Activated CD8-positive, alpha-beta T cell treated with anti-CD3 and anti-CD28 coated beads for 36 hours (primary cell): ENCODE measurements around the gene SNPH. TPM values are rescaled to one million over a fixed set of nuclear protein-coding genes. Genes with fewer than 3 reads are reported as not detected.

Experiments used
- ATAC-seq: fragments of 200-7000 bp; cut with Tn5 transposase; one replicate; pipeline ENCODE4 v1.10.0; 2021; ENCODE audit warnings: mild to moderate bottlenecking, moderate library complexity
- CTCF ChIA-PET: fragments of 350-600 bp; sonication (Branson Sonifier 250); formaldehyde crosslinking; loops from one replicate; lab custom pipeline; 2021; ENCODE audit warnings: antibody characterized with exemption; lab: Charles Lee
- POLR2A ChIA-PET: fragments of 350-600 bp; sonication (Branson Sonifier 250); formaldehyde crosslinking; loops from one replicate; lab custom pipeline; 2021; ENCODE audit warnings: antibody characterized with exemption; lab: Charles Lee
- DNase-seq: peaks from one replicate; pipeline ENCODE4 v3.0.0-alpha.2; 2020
- H3K27ac Mint-ChIP-seq: one replicate; pipeline ENCODE4 v1.8.0; 2021; ENCODE audit warnings: mild to moderate bottlenecking, mixed read lengths
- H3K27me3 Mint-ChIP-seq: one replicate; pipeline ENCODE4 v1.8.0; 2021; ENCODE audit warnings: mixed read lengths
- H3K36me3 Mint-ChIP-seq: one replicate; pipeline ENCODE4 v1.8.0; 2021; ENCODE audit warnings: low read depth, mixed read lengths
- H3K4me1 Mint-ChIP-seq: one replicate; pipeline ENCODE4 v1.8.0; 2021; ENCODE audit warnings: low read depth, mixed read lengths
- H3K4me3 Mint-ChIP-seq: one replicate; pipeline ENCODE4 v1.8.0; 2021; ENCODE audit warnings: mild to moderate bottlenecking, moderate library complexity, mixed read lengths
- H3K9me3 Mint-ChIP-seq: one replicate; pipeline ENCODE4 v1.8.0; 2021; ENCODE audit warnings: mixed read lengths
- intact Hi-C: fragments of 100-400 bp; cut with micrococcal nuclease; formaldehyde crosslinking; loops from one replicate; pipeline ENCODE4 v1.10.0; 2022
- total RNA-seq, 2 experiments: library from RNA; stranded (reverse); gene quantifications; one replicate each; pipeline ENCODE4 v1.2.3, GENCODE V29; 2021
- TF ChIP-seq, protein P1 (sequence below): fragments of 200-600 bp; IDR thresholded peaks from one replicate; pipeline ENCODE4 v1.8.0; 2022; ENCODE audit warnings: antibody characterized with exemption, mild to moderate bottlenecking

The SNPH gene
- total RNA-seq, 2 experiments from 2014 or later = 3.7 to 4.1 TPM

DNA sequence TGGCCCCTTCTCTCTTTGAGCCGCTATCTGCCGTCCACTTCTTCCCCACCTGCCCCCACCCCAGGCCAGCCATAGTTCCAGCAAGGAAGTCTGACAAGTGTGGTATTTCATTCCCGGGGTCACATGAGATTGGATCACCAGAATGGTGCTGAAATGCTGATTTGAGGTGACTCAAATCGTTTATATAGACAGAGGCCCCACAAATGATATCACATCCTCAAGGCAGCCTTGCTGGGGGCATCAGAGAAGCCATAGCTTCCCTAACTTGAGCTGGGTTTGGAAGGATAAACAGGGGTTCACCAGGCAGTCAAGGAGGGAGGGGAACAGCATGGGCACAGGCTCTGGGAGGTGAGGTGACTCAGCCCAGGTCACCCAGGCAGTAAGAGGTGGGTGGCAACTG is 53.0 kb downstream of the SNPH start:
- CTCF ChIA-PET = interaction anchor here (0.9 kb wide), 1 partner anchor 118 kb away, joined by 3 read pairs; no protein-coding TSS in a partner anchor
- no peak for DNase-seq

DNA sequence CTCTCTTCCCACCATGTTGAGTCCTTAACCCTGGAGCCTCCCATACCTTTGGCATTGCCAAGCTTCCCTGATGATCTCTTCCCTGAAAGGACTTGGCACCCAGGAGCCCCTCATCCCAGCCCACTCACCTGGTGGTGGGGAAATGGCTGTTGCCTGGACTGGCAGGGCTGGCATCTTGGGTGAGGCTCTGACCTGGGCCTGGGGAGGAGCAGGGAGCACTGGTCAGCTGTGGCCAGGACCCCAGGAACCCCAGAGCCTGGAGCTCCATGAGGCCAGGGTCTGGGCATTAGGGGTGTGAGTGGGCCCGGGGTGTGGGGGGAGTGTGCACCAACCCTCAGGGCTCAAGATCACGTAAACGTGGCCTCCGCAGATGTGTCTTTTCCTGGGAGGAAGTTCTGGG is 53.4 kb downstream of the SNPH start:
- ATAC-seq (no peak), DNase-seq (no peak)
- ChIA-PET POLR2A (no interaction called here), CTCF (interaction anchor here (0.9 kb wide), 1 partner anchor 118 kb away, joined by 3 read pairs; no protein-coding TSS in a partner anchor)
- Mint-ChIP-seq H3K36me3 (no peaks in the 10 kb centered on the region), H3K4me1 (peaks cover 9% of the 10 kb centered on the region), H3K27me3 (peaks cover 2% of the 10 kb centered on the region), H3K4me3 (no peak overlapping the region), H3K27ac (no peak overlapping the region), H3K9me3 (no peaks in the 10 kb centered on the region)
- intact Hi-C loops = no loop called here
- TF ChIP-seq, protein P1, sequence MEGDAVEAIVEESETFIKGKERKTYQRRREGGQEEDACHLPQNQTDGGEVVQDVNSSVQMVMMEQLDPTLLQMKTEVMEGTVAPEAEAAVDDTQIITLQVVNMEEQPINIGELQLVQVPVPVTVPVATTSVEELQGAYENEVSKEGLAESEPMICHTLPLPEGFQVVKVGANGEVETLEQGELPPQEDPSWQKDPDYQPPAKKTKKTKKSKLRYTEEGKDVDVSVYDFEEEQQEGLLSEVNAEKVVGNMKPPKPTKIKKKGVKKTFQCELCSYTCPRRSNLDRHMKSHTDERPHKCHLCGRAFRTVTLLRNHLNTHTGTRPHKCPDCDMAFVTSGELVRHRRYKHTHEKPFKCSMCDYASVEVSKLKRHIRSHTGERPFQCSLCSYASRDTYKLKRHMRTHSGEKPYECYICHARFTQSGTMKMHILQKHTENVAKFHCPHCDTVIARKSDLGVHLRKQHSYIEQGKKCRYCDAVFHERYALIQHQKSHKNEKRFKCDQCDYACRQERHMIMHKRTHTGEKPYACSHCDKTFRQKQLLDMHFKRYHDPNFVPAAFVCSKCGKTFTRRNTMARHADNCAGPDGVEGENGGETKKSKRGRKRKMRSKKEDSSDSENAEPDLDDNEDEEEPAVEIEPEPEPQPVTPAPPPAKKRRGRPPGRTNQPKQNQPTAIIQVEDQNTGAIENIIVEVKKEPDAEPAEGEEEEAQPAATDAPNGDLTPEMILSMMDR = no peak

More for the DNA sequence above, 53.0 kb downstream of the SNPH start:
- Mint-ChIP-seq H3K4me1 (peaks cover 9% of the 10 kb centered on the region), H3K27me3 (peaks cover 2% of the 10 kb centered on the region), H3K36me3 (no peaks in the 10 kb centered on the region), H3K27ac (no peak overlapping the region), H3K4me3 (no peak overlapping the region), H3K9me3 (no peaks in the 10 kb centered on the region)
- POLR2A ChIA-PET = no interaction called here
- TF ChIP-seq, protein P1 = no peak
- intact Hi-C loops = no loop called here
- no peak for ATAC-seq

DNA sequence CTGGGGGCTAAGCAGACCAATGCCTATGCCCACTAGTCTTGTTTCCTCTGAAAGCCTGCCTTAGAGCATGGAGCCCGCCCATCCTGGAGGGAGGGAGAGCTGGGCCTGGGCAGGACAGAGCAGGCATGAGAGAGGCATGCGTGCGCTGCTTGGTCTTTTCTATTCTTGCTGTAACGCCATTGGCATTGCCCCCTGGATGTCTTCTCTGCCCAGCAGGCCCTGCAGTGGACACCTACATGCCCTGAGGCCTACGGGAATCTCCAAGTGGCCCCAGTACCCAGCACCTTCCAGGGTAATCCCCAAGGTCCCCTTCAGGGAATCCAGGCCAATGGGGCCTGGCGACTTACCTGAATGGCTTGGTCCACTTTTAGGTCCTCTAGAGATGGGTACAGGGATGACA is 53.9 kb downstream of the SNPH start:
- Mint-ChIP-seq H3K4me1 (peaks cover 9% of the 10 kb centered on the region), H3K36me3 (no peaks in the 10 kb centered on the region), H3K27ac (no peak overlapping the region), H3K4me3 (no peak overlapping the region), H3K9me3 (no peaks in the 10 kb centered on the region), H3K27me3 (peaks cover 2% of the 10 kb centered on the region)
- intact Hi-C loops = no loop called here
- TF ChIP-seq, protein P1 = no peak
- ChIA-PET CTCF (no interaction called here), POLR2A (no interaction called here)
- no peak for ATAC-seq
- DNase-seq = no peak

DNA sequence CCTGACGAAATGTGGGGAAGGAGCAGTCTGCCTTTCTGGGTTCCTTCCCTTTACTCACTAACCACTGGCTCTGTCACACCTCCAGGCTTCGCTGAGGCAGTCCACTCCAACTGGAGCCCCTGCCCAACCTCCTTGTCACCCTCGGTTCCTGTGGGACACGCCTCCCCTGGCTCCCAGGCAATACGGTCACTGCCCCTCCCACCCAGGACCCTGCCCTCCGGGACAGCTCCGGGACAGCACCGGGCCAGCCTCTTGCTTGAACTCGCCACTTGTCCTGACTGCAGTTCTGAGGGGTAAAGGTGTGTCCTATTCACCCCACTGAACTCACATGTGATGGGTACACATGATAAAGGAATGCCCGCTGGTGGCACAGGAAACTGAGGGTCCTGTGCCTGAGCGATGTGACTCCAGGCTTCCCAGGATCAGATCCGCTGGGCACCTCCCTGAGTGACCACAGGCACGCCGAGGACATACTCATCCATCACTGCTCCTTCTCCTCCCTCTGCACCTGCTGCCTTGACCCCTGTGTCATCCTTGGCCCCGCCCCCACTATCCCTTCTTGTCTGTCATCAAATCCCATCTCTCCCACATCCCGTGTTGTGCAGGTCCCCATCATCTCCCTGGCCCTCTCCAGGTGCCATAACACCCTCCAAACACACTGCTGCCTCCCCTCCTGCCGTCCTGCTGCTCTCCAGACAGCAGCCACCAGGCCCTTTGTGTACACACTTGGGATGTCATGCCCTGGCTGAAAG is 55.0 kb downstream of the SNPH start:
- Mint-ChIP-seq H3K9me3 (no peaks in the 10 kb centered on the region), H3K36me3 (no peaks in the 10 kb centered on the region), H3K27me3 (no peaks in the 10 kb centered on the region), H3K4me1 (peaks cover 9% of the 10 kb centered on the region), H3K4me3 (no peak overlapping the region), H3K27ac (no peak overlapping the region)
- DNase-seq = no peak
- ATAC-seq = no peak
- ChIA-PET POLR2A (no interaction called here), CTCF (interaction anchor here (0.9 to 5.0 kb wide), 6 partner anchors 8 to 183 kb away, joined by 3 to 36 read pairs (median 4); no protein-coding TSS in a partner anchor)
- TF ChIP-seq, protein P1 = no peak
- intact Hi-C loops = no loop called here

DNA sequence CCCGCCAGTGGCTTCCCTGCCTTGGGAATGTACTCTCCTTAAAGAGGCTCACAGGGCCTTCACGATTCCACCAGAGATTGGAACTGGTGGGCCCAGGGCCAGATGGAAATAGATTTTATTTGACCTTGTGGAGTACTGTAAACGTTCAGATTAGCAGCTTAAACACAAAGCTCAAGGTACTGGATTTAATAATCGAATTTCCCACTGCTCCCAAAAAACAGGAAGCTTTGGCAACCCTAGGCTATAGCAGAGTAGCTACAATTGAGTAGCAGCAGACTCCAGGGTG is 55.5 kb downstream of the SNPH start:
- ChIA-PET CTCF (interaction anchor here (0.9 to 5.0 kb wide), 6 partner anchors 9 to 182 kb away, joined by 3 to 36 read pairs (median 4); no protein-coding TSS in a partner anchor), POLR2A (interaction anchor here (1.0 to 1.1 kb wide), 2 partner anchors 17 to 79 kb away, joined by 3 read pairs; no protein-coding TSS in a partner anchor)
- no peak overlapping the region for H3K27ac Mint-ChIP-seq
- H3K36me3 Mint-ChIP-seq = no peaks in the 10 kb centered on the region
- intact Hi-C loops = no loop called here
- peaks cover 9% of the 10 kb centered on the region for H3K4me1 Mint-ChIP-seq
- TF ChIP-seq, protein P1 = no peak
- ATAC-seq (no peak), DNase-seq (no peak)
- H3K4me3 Mint-ChIP-seq = no peak overlapping the region
- no peaks in the 10 kb centered on the region for H3K27me3 Mint-ChIP-seq
- no peaks in the 10 kb centered on the region for H3K9me3 Mint-ChIP-seq
